ENCODE results near the gene POLR1C. TPM values are rescaled to one million over a fixed set of nuclear protein-coding genes. Genes with fewer than 3 reads are reported as not detected.

POLR1C gene
- total and polyA plus RNA-seq, 10 of the 15 experiments (the other 5 are each of a cell fraction or from before 2014, with no cell fraction given), result 40.0 to 180 (median 66.2) TPM

DNA sequence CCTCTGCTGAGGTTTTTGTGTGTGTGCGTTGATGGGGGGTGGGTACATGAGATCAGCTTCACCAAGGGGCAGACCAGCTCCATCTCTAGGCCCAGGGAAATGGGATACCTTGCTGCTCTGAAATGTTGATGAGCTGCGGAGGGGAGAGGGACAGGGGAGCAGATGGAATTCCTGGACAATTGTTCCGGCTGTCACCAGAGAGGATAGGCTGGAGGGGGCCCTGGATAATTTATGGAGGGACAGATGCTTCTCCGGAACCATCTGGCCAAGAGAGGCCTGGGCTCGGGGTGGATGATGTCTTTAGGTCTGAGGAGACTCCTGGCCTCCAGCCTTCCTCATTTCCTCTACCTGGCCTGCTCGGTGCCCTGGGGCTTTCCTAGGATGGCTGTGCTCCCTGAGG lies 41.4 kb upstream of the POLR1C start:
- BruUV-seq (replicated peaks), result no TSS peak
- intact Hi-C loops (cut with micrococcal nuclease; ENCODE audit: unreplicated experiment), result no loop called here
- RAD21 ChIA-PET (ENCODE audit: unreplicated experiment), result no interaction called here

More for the DNA sequence above, 41.4 kb upstream of the POLR1C start:
- in situ Hi-C loops (cut with MboI), result no loop called here
- 0 out of 4 replicates have a peak, but pooled peaks cover 0 to 2% of the 10 kb centered on the region in 2 experiments for H3K27me3 ChIP-seq (replicated peaks in 1 of 2; ENCODE audit: control insufficient read depth in 2 of 2, insufficient read depth in 2 of 2, low read length in 1 of 2)
- no peak overlapping the region for H3K9ac ChIP-seq (ENCODE audit: control insufficient read depth, insufficient read depth, low read length)
- no peak overlapping the region for H3K4me3 ChIP-seq
- ChIA-PET CTCF (interaction anchor here (0.8 kb wide), 1 partner anchor 30 kb away, joined by 4 read pairs; no protein-coding TSS in a partner anchor), POLR2A (no interaction called here), SMC1A (ENCODE audit: uncharacterized antibody, unreplicated experiment) (interaction anchor here (1.2 kb wide), 1 partner anchor 85 kb away, joined by 3 read pairs; no protein-coding TSS in a partner anchor)
- H3K27ac ChIP-seq (ENCODE audit: control insufficient read depth, insufficient read depth), result no peak overlapping the region
- FAIRE-seq (no peak), ATAC-seq (no peak), DNase-seq (ENCODE audit: low read depth, low spot score) (no peak)
- 65% methylated on average over 6 of the region's 6 CpGs for WGBS (ENCODE audit: insufficient coverage, insufficient replicate concordance, low lambda C conversion rate, missing lambda C conversion rate)
- H3K36me3 ChIP-seq (ENCODE audit: control insufficient read depth in 2 of 2, insufficient read depth in 2 of 2, low read length in 1 of 2), result no peaks in the 10 kb centered on the region
- H3K4me2 ChIP-seq (ENCODE audit: control insufficient read depth, insufficient read depth), result no peak overlapping the region
- no peak for TF ChIP-seq HCFC1 (IDR thresholded peaks at IDR 0.05; ENCODE audit: low read length)
- no peak for TF ChIP-seq SIN3A (IDR thresholded peaks at IDR 0.05; ENCODE audit: low read depth, low read length)
- TF ChIP-seq, protein P1, sequence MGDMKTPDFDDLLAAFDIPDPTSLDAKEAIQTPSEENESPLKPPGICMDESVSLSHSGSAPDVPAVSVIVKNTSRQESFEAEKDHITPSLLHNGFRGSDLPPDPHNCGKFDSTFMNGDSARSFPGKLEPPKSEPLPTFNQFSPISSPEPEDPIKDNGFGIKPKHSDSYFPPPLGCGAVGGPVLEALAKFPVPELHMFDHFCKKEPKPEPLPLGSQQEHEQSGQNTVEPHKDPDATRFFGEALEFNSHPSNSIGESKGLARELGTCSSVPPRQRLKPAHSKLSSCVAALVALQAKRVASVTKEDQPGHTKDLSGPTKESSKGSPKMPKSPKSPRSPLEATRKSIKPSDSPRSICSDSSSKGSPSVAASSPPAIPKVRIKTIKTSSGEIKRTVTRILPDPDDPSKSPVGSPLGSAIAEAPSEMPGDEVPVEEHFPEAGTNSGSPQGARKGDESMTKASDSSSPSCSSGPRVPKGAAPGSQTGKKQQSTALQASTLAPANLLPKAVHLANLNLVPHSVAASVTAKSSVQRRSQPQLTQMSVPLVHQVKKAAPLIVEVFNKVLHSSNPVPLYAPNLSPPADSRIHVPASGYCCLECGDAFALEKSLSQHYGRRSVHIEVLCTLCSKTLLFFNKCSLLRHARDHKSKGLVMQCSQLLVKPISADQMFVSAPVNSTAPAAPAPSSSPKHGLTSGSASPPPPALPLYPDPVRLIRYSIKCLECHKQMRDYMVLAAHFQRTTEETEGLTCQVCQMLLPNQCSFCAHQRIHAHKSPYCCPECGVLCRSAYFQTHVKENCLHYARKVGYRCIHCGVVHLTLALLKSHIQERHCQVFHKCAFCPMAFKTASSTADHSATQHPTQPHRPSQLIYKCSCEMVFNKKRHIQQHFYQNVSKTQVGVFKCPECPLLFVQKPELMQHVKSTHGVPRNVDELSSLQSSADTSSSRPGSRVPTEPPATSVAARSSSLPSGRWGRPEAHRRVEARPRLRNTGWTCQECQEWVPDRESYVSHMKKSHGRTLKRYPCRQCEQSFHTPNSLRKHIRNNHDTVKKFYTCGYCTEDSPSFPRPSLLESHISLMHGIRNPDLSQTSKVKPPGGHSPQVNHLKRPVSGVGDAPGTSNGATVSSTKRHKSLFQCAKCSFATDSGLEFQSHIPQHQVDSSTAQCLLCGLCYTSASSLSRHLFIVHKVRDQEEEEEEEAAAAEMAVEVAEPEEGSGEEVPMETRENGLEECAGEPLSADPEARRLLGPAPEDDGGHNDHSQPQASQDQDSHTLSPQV (IDR thresholded peaks at IDR 0.05), result no peak
- TF ChIP-seq MTA2 (IDR thresholded peaks at IDR 0.05; ENCODE audit: low read depth), result no peak
- no peak for TF ChIP-seq BRCA1 (IDR thresholded peaks at IDR 0.05; ENCODE audit: low read depth, low read length)
- TF ChIP-seq ZZZ3 (IDR thresholded peaks at IDR 0.05; ENCODE audit: control insufficient read depth, insufficient read length, low read depth), result no peak
- no peak for TF ChIP-seq BMI1 (IDR thresholded peaks at IDR 0.05; ENCODE audit: borderline replicate concordance)
- TF ChIP-seq CREM (IDR thresholded peaks at IDR 0.05; ENCODE audit: low read depth), result no peak
- no peak for TF ChIP-seq GATAD2B (conservative IDR thresholded peaks at IDR 0.05; ENCODE audit: low read depth)
- TF ChIP-seq YY1 (IDR thresholded peaks at IDR 0.05; ENCODE audit: low read depth, low read length), result no peak
- no peak for TF ChIP-seq NRF1 (conservative IDR thresholded peaks at IDR 0.05; ENCODE audit: low read depth, low read length)
- no peak for TF ChIP-seq STAT1 (conservative IDR thresholded peaks at IDR 0.05)
- no peak for TF ChIP-seq PRDM15 (CRISPR knock-in tag; IDR thresholded peaks at IDR 0.05)
- no peak for TF ChIP-seq POU2F2 (IDR thresholded peaks at IDR 0.05; ENCODE audit: borderline replicate concordance, low read depth, low read length)
- TF ChIP-seq EZH2 (IDR thresholded peaks at IDR 0.05; ENCODE audit: borderline replicate concordance, control insufficient read depth, low read depth, low read length), result no peak
- TF ChIP-seq EGR1 (IDR thresholded peaks at IDR 0.05; ENCODE audit: borderline replicate concordance in 1 of 2, low read depth in 2 of 2, low read length in 2 of 2), result no peak
- no peak for TF ChIP-seq IKZF1 (conservative IDR thresholded peaks at IDR 0.05)
- no peak for TF ChIP-seq RUNX3 (IDR thresholded peaks at IDR 0.05; ENCODE audit: low read length)
- no peak for TF ChIP-seq JUND (IDR thresholded peaks at IDR 0.05; ENCODE audit: low read depth, low read length)
- no peaks in the 10 kb centered on the region for H4K20me1 ChIP-seq (ENCODE audit: control insufficient read depth, insufficient read depth)
- H2AFZ ChIP-seq (ENCODE audit: control insufficient read depth, low read depth, low read length), result no peak overlapping the region
- H3K9me3 ChIP-seq (replicated peaks; ENCODE audit: control insufficient read depth, insufficient read depth, low read length), result no peaks in the 10 kb centered on the region
- peaks cover 4% of the 10 kb centered on the region for H3K4me1 ChIP-seq (ENCODE audit: control insufficient read depth, insufficient read depth, low read length)
- H3K79me2 ChIP-seq (ENCODE audit: control insufficient read depth, insufficient read depth, low read length), result peaks cover 8% of the 10 kb centered on the region

Data from GM12878 (cell line).